Measurements from ENCODE around the gene LRRC46. TPM values are rescaled to one million over a fixed set of nuclear protein-coding genes. Genes with fewer than 3 reads are reported as not detected.

LRRC46 gene
- total RNA-seq, 4 donors from 2014 or later = 0.45 TPM; not detected in 3

GRCh38 chr17:47884427-47884740, 52.9 kb downstream of the LRRC46 start:
- WGBS = 46% methylated on average over 5 of the region's 5 CpGs
- Histone ChIP-seq H3K36me3 (no peaks in the 10 kb centered on the region), H3K27me3 (peaks cover 0 to 36% (median 0%) of the 10 kb centered on the region in 4 donors), H3K4me3 (no peak overlapping the region), H3K9me3 (no peaks in the 10 kb centered on the region), H3K27ac (replicated peaks in 1 of 4) (no peak overlapping the region), H3K4me1 (peaks cover 6 to 19% (median 12%) of the 10 kb centered on the region in 4 donors)
- DNase-seq (ENCODE audit: extremely low spot score) = no peak
- TF ChIP-seq POLR2A (IDR thresholded peaks at IDR 0.05; ENCODE audit: low read depth) (no peak), EP300 (IDR thresholded peaks at IDR 0.05) (no peak), CTCF (IDR thresholded peaks at IDR 0.05) (no peak), POLR2AphosphoS5 (IDR thresholded peaks at IDR 0.05) (no peak)
- intact Hi-C loops (cut with DNase I) = no loop called here

GRCh38 chr17:47884905-47885730, 53.6 kb downstream of the LRRC46 start:
- intact Hi-C loops (cut with DNase I) = no loop called here
- Histone ChIP-seq H3K27ac (replicated peaks in 1 of 4) (no peak overlapping the region), H3K27me3 (peaks cover 0 to 35% (median 0%) of the 10 kb centered on the region in 4 donors), H3K4me1 (peaks cover 6 to 19% (median 15%) of the 10 kb centered on the region in 4 donors), H3K4me3 (no peak overlapping the region), H3K36me3 (no peaks in the 10 kb centered on the region), H3K9me3 (no peaks in the 10 kb centered on the region)
- TF ChIP-seq CTCF (IDR thresholded peaks at IDR 0.05) = no peak
- TF ChIP-seq EP300 (IDR thresholded peaks at IDR 0.05) = no peak
- TF ChIP-seq POLR2AphosphoS5 (IDR thresholded peaks at IDR 0.05) = no peak
- TF ChIP-seq POLR2A (IDR thresholded peaks at IDR 0.05; ENCODE audit: low read depth) = no peak
- no peak for DNase-seq (ENCODE audit: extremely low spot score)
- WGBS = 58% methylated on average over 11 of the region's 11 CpGs

Other genes starting within 250 kb of the LRRC46 start
- 100 to 1,000 TPM; 179 to 236 (median 205) TPM for gene KPNB1, start 181.8 kb upstream of the LRRC46 start, total RNA-seq
- 10 to 100 TPM; 11.9 to 26.9 (median 21.2) TPM for gene TBKBP1, start 137.5 kb upstream of the LRRC46 start, total RNA-seq
- 1 to 10 TPM in 1 of 4 donors, under 1 TPM in 3; 0.42 to 2.2 (median 0.61) TPM for gene TBX21, start 98.4 kb upstream of the LRRC46 start, total RNA-seq
- gene OSBPL7, start 9.9 kb upstream of the LRRC46 start, total RNA-seq = 1 to 10 TPM; 2.0 to 8.4 (median 4.7) TPM
- gene MRPL10, start 129 bp upstream of the LRRC46 start, total RNA-seq = 10 to 100 TPM; 43.6 to 86.8 (median 63.2) TPM
- 10 to 100 TPM in 3 of 4 donors, 1 to 10 TPM in 1; 9.6 to 34.0 (median 23.1) TPM for gene SCRN2, start 9.6 kb downstream of the LRRC46 start, total RNA-seq
- gene SP6, start 19.5 kb downstream of the LRRC46 start, total RNA-seq = under 1 TPM; under 0.01 to 0.71 (median 0.25) TPM
- gene SP2, start 64.6 kb downstream of the LRRC46 start, total RNA-seq = 10 to 100 TPM in 1 of 4 donors, 1 to 10 TPM in 3; 7.1 to 16.0 (median 9.4) TPM
- gene PNPO, start 109.9 kb downstream of the LRRC46 start, total RNA-seq = 10 to 100 TPM; 21.2 to 32.8 (median 27.6) TPM
- not detected for gene PRR15L, start 126.2 kb downstream of the LRRC46 start, total RNA-seq
- 10 to 100 TPM; 43.9 to 70.2 (median 58.4) TPM for gene CDK5RAP3, start 139.4 kb downstream of the LRRC46 start, total RNA-seq
- 10 to 100 TPM; 58.1 to 73.9 (median 64.1) TPM for gene COPZ2, start 206.1 kb downstream of the LRRC46 start, total RNA-seq
- 100 to 1,000 TPM; 164 to 281 (median 264) TPM for gene NFE2L1, start 216.7 kb downstream of the LRRC46 start, total RNA-seq

Data from esophagus muscularis mucosa (tissue), 4 donors.